MV-4-11 (cell line): ENCODE data around the gene ZNF438.
"Not testable (repeated sequence)": the region's sequence is repeated elsewhere in the genome, so short reads cannot be mapped to it uniquely, and the experiment has no call there.

Experiments
- DNase-seq: peaks from one replicate; lab custom pipeline; 2025; lab: John Stamatoyannopoulos, UW

Gene ZNF438

DNA sequence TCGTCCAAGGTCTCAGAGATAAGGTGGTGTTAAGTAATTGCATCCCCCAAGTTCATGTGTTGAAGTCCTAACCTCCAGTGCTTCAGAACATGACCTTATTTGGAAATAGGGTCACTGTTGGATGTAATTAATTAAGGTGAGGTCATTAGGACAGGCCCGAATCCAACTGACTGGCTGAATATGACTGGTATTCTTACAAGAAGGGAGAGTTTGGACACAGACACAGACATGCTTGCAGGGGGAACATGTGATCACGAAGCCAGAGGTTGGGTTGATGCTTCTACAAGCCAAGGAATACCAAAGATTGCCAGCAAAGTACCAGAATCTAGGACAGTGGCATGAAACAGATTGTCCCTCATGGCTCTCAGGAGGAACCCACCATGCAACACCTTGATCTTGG, 228.6 kb downstream of the ZNF438 start:
- no peak for DNase-seq

DNA sequence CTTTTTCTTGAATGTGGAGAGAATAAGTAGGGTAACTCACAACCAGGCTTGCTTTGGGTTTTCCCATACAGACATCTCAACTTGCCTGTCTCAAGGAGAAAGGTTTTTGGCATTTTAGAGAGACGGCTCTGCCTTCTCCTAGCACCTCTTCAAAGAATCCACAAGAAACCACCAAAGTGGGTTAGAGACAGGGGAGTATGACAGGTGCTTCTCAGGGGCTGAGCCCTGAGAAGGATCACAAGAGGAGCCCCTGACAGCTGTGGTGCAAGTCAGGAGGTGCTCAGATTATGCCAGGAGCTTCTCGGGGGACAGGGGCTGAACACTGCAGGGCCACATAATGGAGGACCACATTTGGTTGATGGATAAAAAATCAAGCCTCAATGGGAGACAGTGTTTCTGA, 231.3 kb downstream of the ZNF438 start:
- no peak for DNase-seq

- DNase-seq, result no peak
These were observed 232.9 kb downstream of the ZNF438 start for GRCh38 chr10:30798646-30799185.

DNA sequence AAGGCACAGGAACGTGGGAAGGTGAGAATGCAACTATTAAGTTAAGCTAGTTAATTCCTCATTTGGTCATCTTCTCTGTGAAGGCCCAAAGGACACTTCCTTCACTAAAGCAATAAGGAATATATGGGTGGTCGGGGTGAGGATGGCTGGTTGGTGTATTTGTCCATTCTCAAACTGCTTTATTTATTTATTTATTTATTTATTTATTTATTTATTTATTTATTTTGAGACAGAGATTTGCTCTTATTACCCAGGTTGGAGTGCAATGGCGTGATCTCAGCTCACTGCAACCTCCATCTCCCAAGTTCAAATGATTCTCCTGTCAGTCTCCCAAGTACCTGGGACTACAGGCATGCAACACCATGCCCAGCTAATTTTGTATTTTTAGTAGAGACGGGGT, 236.6 kb downstream of the ZNF438 start:
- DNase-seq, result not testable (repeated sequence)
